Stomach (tissue), 4 donors: Measurements from ENCODE around the gene NOP9.

Source experiments
- POLR2A ChIP-seq, 4 donors: fragments of 450-650 bp; IDR thresholded peaks; one replicate each; pipeline ENCODE4 v1.6.1; 2016; ENCODE audit warnings: antibody characterized with exemption in 4 of 4, control low read depth in 2 of 4, mild to moderate bottlenecking in 1 of 4, moderate library complexity in 1 of 4
- TF ChIP-seq, protein P1 (sequence below), 7 experiments: fragments of 450-650 bp in 4 of 7; fragments of 200-600 bp in 3 of 7; sonication (generic) in 3 of 7; IDR thresholded peaks; one replicate each; pipeline ENCODE4 v1.5.1; 2016 to 2019; ENCODE audit warnings: antibody characterized with exemption in 7 of 7, control low read depth in 2 of 7, mild to moderate bottlenecking in 1 of 7

- TF ChIP-seq, protein P1, sequence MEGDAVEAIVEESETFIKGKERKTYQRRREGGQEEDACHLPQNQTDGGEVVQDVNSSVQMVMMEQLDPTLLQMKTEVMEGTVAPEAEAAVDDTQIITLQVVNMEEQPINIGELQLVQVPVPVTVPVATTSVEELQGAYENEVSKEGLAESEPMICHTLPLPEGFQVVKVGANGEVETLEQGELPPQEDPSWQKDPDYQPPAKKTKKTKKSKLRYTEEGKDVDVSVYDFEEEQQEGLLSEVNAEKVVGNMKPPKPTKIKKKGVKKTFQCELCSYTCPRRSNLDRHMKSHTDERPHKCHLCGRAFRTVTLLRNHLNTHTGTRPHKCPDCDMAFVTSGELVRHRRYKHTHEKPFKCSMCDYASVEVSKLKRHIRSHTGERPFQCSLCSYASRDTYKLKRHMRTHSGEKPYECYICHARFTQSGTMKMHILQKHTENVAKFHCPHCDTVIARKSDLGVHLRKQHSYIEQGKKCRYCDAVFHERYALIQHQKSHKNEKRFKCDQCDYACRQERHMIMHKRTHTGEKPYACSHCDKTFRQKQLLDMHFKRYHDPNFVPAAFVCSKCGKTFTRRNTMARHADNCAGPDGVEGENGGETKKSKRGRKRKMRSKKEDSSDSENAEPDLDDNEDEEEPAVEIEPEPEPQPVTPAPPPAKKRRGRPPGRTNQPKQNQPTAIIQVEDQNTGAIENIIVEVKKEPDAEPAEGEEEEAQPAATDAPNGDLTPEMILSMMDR (IDR thresholded peaks at IDR 0.05), result no peak
- no peak for TF ChIP-seq POLR2A (IDR thresholded peaks at IDR 0.05)
Observed at GRCh38 chr14:24290746-24291145, 8.9 kb upstream of the NOP9 start.
